SK-N-SH treated with all-trans-retinoic acid at 6 μM for 48 hours (cell line): ENCODE data around the gene DMD.

Experiments
- ATAC-seq: fragments of 200-7000 bp; cut with Tn5 transposase; 3 replicates; pipeline ENCODE4 v1.9.1; 2020; ENCODE audit warnings: mild to moderate bottlenecking, moderate library complexity
- ARNTL ChIP-seq: fragments of 450-650 bp; formaldehyde crosslinking; IDR thresholded peaks from 2 replicates; pipeline ENCODE4 v1.5.0; 2020; ENCODE audit warnings: low read depth, mild to moderate bottlenecking, moderate library complexity, borderline replicate concordance
- BACH2 ChIP-seq: fragments of 250-450 bp; sonication (Bioruptor Pico); IDR thresholded peaks from 2 replicates; pipeline ENCODE4 v1.9.0; 2021; ENCODE audit warnings: mild to moderate bottlenecking, borderline replicate concordance
- CSDC2 ChIP-seq: fragments of 250-450 bp; sonication (Bioruptor Pico); IDR thresholded peaks from 2 replicates; pipeline ENCODE4 v1.5.0; 2020; ENCODE audit warnings: mild to moderate bottlenecking, moderate library complexity
- CSRNP3 ChIP-seq: fragments of 250-450 bp; sonication (Bioruptor Pico); IDR thresholded peaks from 2 replicates; pipeline ENCODE4 v1.5.1; 2021; ENCODE audit warnings: mild to moderate bottlenecking, moderate library complexity
- ESRRG ChIP-seq: fragments of 250-450 bp; sonication (Bioruptor Pico); IDR thresholded peaks from 2 replicates; pipeline ENCODE4 v1.6.1; 2021; ENCODE audit warnings: mild to moderate bottlenecking
- GLIS3 ChIP-seq: fragments of 250-450 bp; sonication (Bioruptor Pico); IDR thresholded peaks from 2 replicates; pipeline ENCODE4 v1.5.0; 2020; ENCODE audit warnings: mild to moderate bottlenecking, moderate library complexity
- ISL1 ChIP-seq: fragments of 250-450 bp; sonication (Bioruptor Pico); IDR thresholded peaks from 2 replicates; pipeline ENCODE4 v2.1.2; 2022; ENCODE audit warnings: mild to moderate bottlenecking, moderate library complexity
- OSR1 ChIP-seq: fragments of 250-450 bp; sonication (Bioruptor Pico); IDR thresholded peaks from 2 replicates; pipeline ENCODE4 v1.8.0; 2022; ENCODE audit warnings: moderate library complexity, mild to moderate bottlenecking, inconsistent platforms
- PATZ1 ChIP-seq: fragments of 250-450 bp; sonication (Bioruptor Pico); IDR thresholded peaks from 2 replicates; pipeline ENCODE4 v1.8.0; 2020; ENCODE audit warnings: mild to moderate bottlenecking, moderate library complexity, borderline replicate concordance
- POU6F1 ChIP-seq: fragments of 250-450 bp; sonication (Bioruptor Pico); IDR thresholded peaks from 2 replicates; pipeline ENCODE4 v1.8.0; 2021; ENCODE audit warnings: low read depth, mild to moderate bottlenecking, moderate library complexity, borderline replicate concordance
- PPARA ChIP-seq: fragments of 250-450 bp; sonication (Bioruptor Pico); IDR thresholded peaks from 2 replicates; pipeline ENCODE4 v1.5.0; 2020; ENCODE audit warnings: mild to moderate bottlenecking, borderline replicate concordance
- RARB ChIP-seq: fragments of 250-450 bp; sonication (Bioruptor Pico); IDR thresholded peaks from 2 replicates; pipeline ENCODE4 v1.8.0; 2021; ENCODE audit warnings: mild to moderate bottlenecking, moderate library complexity
- TCF4 ChIP-seq: fragments of 250-450 bp; sonication (Bioruptor Pico); IDR thresholded peaks from 2 replicates; pipeline ENCODE4 v1.8.0; 2021; ENCODE audit warnings: mild to moderate bottlenecking, moderate library complexity, borderline replicate concordance
- TOX ChIP-seq: fragments of 250-450 bp; sonication (Bioruptor Pico); IDR thresholded peaks from 2 replicates; pipeline ENCODE4 v1.8.0; 2021; ENCODE audit warnings: mild to moderate bottlenecking, moderate library complexity, borderline replicate concordance
- ZC3H10 ChIP-seq: fragments of 250-450 bp; sonication (Bioruptor Pico); IDR thresholded peaks from 2 replicates; pipeline ENCODE4 v1.5.1; 2021; ENCODE audit warnings: mild to moderate bottlenecking, moderate library complexity
- ZFP3 ChIP-seq: fragments of 250-450 bp; sonication (Bioruptor Pico); IDR thresholded peaks from 2 replicates; pipeline ENCODE4 v1.5.0; 2020; ENCODE audit warnings: mild to moderate bottlenecking, moderate library complexity
- ZFP30 ChIP-seq: fragments of 450-650 bp; formaldehyde crosslinking; IDR thresholded peaks from 2 replicates; pipeline ENCODE4 v1.5.0; 2022; ENCODE audit warnings: mild to moderate bottlenecking, moderate library complexity
- ZNF565 ChIP-seq: fragments of 450-650 bp; formaldehyde crosslinking; conservative IDR thresholded peaks from 2 replicates; pipeline ENCODE4 v1.5.0; 2020; ENCODE audit warnings: low read depth, mild to moderate bottlenecking, moderate library complexity
- ZNF70 ChIP-seq: fragments of 450-650 bp; formaldehyde crosslinking; IDR thresholded peaks from 2 replicates; pipeline ENCODE4 v1.5.0; 2020; ENCODE audit warnings: mild to moderate bottlenecking, moderate library complexity
- ZNF8 ChIP-seq: fragments of 450-650 bp; formaldehyde crosslinking; IDR thresholded peaks from 2 replicates; pipeline ENCODE4 v1.5.0; 2020; ENCODE audit warnings: mild to moderate bottlenecking, moderate library complexity
- TF ChIP-seq, protein P1 (sequence below): fragments of 250-450 bp; sonication (Bioruptor Pico); IDR thresholded peaks from 2 replicates; pipeline ENCODE4 v1.5.0; 2020; ENCODE audit warnings: mild to moderate bottlenecking, moderate library complexity
- TF ChIP-seq, protein P2 (sequence below): fragments of 250-450 bp; sonication (Bioruptor Pico); IDR thresholded peaks from 2 replicates; pipeline ENCODE4 v1.5.1; 2020; ENCODE audit warnings: low read depth, mild to moderate bottlenecking, moderate library complexity

DMD gene

GRCh38 chrX:32489125-32489524, 722.2 kb downstream of the DMD start:
- no peak for ATAC-seq
- TF ChIP-seq CSDC2 (no peak), ZFP3 (CRISPR knock-in tag) (no peak), OSR1 (CRISPR knock-in tag) (no peak), ZFP30 (CRISPR knock-in tag) (no peak), TCF4 (no peak), POU6F1 (CRISPR knock-in tag) (no peak), ZNF70 (CRISPR knock-in tag) (no peak), RARB (CRISPR knock-in tag) (no peak), ESRRG (CRISPR knock-in tag) (no peak), ISL1 (CRISPR knock-in tag) (no peak), ZC3H10 (CRISPR knock-in tag) (no peak), ZNF565 (CRISPR knock-in tag) (no peak), PATZ1 (no peak), TOX (CRISPR knock-in tag) (no peak), ARNTL (CRISPR knock-in tag) (no peak), GLIS3 (CRISPR knock-in tag) (no peak), PPARA (CRISPR knock-in tag) (no peak)
- TF ChIP-seq, protein P1, sequence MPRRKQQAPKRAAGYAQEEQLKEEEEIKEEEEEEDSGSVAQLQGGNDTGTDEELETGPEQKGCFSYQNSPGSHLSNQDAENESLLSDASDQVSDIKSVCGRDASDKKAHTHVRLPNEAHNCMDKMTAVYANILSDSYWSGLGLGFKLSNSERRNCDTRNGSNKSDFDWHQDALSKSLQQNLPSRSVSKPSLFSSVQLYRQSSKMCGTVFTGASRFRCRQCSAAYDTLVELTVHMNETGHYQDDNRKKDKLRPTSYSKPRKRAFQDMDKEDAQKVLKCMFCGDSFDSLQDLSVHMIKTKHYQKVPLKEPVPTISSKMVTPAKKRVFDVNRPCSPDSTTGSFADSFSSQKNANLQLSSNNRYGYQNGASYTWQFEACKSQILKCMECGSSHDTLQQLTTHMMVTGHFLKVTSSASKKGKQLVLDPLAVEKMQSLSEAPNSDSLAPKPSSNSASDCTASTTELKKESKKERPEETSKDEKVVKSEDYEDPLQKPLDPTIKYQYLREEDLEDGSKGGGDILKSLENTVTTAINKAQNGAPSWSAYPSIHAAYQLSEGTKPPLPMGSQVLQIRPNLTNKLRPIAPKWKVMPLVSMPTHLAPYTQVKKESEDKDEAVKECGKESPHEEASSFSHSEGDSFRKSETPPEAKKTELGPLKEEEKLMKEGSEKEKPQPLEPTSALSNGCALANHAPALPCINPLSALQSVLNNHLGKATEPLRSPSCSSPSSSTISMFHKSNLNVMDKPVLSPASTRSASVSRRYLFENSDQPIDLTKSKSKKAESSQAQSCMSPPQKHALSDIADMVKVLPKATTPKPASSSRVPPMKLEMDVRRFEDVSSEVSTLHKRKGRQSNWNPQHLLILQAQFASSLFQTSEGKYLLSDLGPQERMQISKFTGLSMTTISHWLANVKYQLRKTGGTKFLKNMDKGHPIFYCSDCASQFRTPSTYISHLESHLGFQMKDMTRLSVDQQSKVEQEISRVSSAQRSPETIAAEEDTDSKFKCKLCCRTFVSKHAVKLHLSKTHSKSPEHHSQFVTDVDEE (CRISPR knock-in tag) = no peak
- TF ChIP-seq, protein P2, sequence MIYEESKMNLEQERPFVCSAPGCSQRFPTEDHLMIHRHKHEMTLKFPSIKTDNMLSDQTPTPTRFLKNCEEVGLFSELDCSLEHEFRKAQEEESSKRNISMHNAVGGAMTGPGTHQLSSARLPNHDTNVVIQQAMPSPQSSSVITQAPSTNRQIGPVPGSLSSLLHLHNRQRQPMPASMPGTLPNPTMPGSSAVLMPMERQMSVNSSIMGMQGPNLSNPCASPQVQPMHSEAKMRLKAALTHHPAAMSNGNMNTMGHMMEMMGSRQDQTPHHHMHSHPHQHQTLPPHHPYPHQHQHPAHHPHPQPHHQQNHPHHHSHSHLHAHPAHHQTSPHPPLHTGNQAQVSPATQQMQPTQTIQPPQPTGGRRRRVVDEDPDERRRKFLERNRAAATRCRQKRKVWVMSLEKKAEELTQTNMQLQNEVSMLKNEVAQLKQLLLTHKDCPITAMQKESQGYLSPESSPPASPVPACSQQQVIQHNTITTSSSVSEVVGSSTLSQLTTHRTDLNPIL (CRISPR knock-in tag) = no peak

- ATAC-seq = no peak
- TF ChIP-seq ISL1 (CRISPR knock-in tag) (no peak), ZC3H10 (CRISPR knock-in tag) (no peak), TOX (CRISPR knock-in tag) (no peak), CSRNP3 (CRISPR knock-in tag) (no peak), ZFP30 (CRISPR knock-in tag) (no peak), RARB (CRISPR knock-in tag) (no peak), BACH2 (no peak), POU6F1 (CRISPR knock-in tag) (no peak), GLIS3 (CRISPR knock-in tag) (no peak), TCF4 (no peak), ARNTL (CRISPR knock-in tag) (no peak), ZNF8 (CRISPR knock-in tag) (no peak), PPARA (CRISPR knock-in tag) (no peak), PATZ1 (no peak), CSDC2 (no peak), ZNF565 (CRISPR knock-in tag) (no peak), ZFP3 (CRISPR knock-in tag) (no peak), ESRRG (CRISPR knock-in tag) (no peak)
- TF ChIP-seq, protein P1 (CRISPR knock-in tag) = no peak
Observed at GRCh38 chrX:32483534-32484136, 727.7 kb downstream of the DMD start.
